Esophagus muscularis mucosa (tissue), 4 donors: ENCODE data around the gene LTBP1. TPM values are rescaled to one million over a fixed set of nuclear protein-coding genes. Genes with fewer than 3 reads are reported as not detected.

Source experiments
- DNase-seq: peaks from one replicate; pipeline ENCODE4 v3.0.0-alpha.2; 2017; ENCODE audit errors: extremely low spot score
- H3K27ac ChIP-seq, 4 donors: fragments of 200-600 bp; sonication (generic); replicated peaks in 1 of 4; 1 replicate in 3 of 4; 2 replicates in 1 of 4; pipeline ENCODE4 v1.5.1; 2016 to 2019; ENCODE audit warnings: mild to moderate bottlenecking in 1 of 4
- H3K27me3 ChIP-seq, 4 donors: fragments of 200-600 bp; sonication (generic); one replicate each; pipeline versions ENCODE4 v1.5.1 to v1.6.0; 2016 to 2019
- H3K36me3 ChIP-seq, 4 donors: fragments of 200-600 bp; sonication (generic); one replicate each; pipeline ENCODE4 v1.5.1; 2016 to 2019
- H3K4me1 ChIP-seq, 4 donors: fragments of 200-600 bp; sonication (generic); one replicate each; pipeline ENCODE4 v1.5.1; 2016 to 2019
- H3K4me3 ChIP-seq, 4 donors: fragments of 200-600 bp; sonication (generic); 1 replicate in 2 of 4; 2 replicates in 2 of 4; pipeline ENCODE4 v1.5.1; 2016 to 2019; ENCODE audit warnings: mild to moderate bottlenecking in 4 of 4, moderate library complexity in 1 of 4
- H3K9me3 ChIP-seq, 4 donors: fragments of 200-600 bp; sonication (generic); 1 replicate in 3 of 4; 2 replicates in 1 of 4; pipeline ENCODE4 v1.5.1; 2016 to 2019
- EP300 ChIP-seq: sonication (generic); formaldehyde crosslinking; IDR thresholded peaks from one replicate; pipeline ENCODE4 v1.6.1; 2017; ENCODE audit warnings: antibody characterized with exemption
- POLR2A ChIP-seq: fragments of 450-650 bp; IDR thresholded peaks from one replicate; pipeline ENCODE4 v1.6.1; 2017; ENCODE audit warnings: antibody characterized with exemption, moderate library complexity, mild to moderate bottlenecking, low read depth
- POLR2AphosphoS5 ChIP-seq, 2 donors: sonication (generic); formaldehyde crosslinking; IDR thresholded peaks; one replicate each; pipeline ENCODE4 v1.6.1; 2017; ENCODE audit warnings: antibody characterized with exemption in 2 of 2
- WGBS: methylation state at CpG from one replicate; pipeline ENCODE4 v1.1.5; 2018; 5-methylcytosine and 5-hydroxymethylcytosine counted together
- intact Hi-C: fragments of 100-400 bp; cut with DNase I; formaldehyde crosslinking; loops from one replicate; pipeline ENCODE4 v1.15.1; 2023
- total RNA-seq, 4 donors: library from RNA; depleted of rRNA; stranded (reverse); fragments of >200 nt; gene quantifications; one replicate each; pipeline versions ENCODE4 v1.1.0 to v1.2.1, GENCODE V29; 2016
- TF ChIP-seq, protein P1 (sequence below), 3 experiments: fragments of 200-600 bp in 2 of 3; fragments of 450-650 bp in 1 of 3; sonication (generic) in 2 of 3; IDR thresholded peaks; one replicate each; pipeline ENCODE4 v1.5.1; 2017 to 2019; ENCODE audit warnings: antibody characterized with exemption in 3 of 3, mild to moderate bottlenecking in 2 of 3, moderate library complexity in 1 of 3

Gene LTBP1
- total RNA-seq, 4 donors from 2014 or later = 254 to 465 (median 368) TPM

- Histone ChIP-seq H3K4me1 (peaks cover 5 to 19% (median 14%) of the 10 kb centered on the region in 4 donors), H3K36me3 (peaks cover 0 to 22% (median 7%) of the 10 kb centered on the region in 4 donors), H3K27ac (peak overlapping the region in 3 of 4 donors; percentile 25 to 46 (median 44)), H3K27me3 (no peaks in the 10 kb centered on the region), H3K9me3 (no peaks in the 10 kb centered on the region), H3K4me3 (no peak overlapping the region)
- 34% methylated on average over 6 of the region's 6 CpGs for WGBS
- intact Hi-C loops = no loop called here
- TF ChIP-seq POLR2A (no peak), POLR2AphosphoS5 (IDR thresholded peaks at IDR 0.05) (peak; percentile 58 to 67), EP300 (no peak)
- TF ChIP-seq, protein P1, sequence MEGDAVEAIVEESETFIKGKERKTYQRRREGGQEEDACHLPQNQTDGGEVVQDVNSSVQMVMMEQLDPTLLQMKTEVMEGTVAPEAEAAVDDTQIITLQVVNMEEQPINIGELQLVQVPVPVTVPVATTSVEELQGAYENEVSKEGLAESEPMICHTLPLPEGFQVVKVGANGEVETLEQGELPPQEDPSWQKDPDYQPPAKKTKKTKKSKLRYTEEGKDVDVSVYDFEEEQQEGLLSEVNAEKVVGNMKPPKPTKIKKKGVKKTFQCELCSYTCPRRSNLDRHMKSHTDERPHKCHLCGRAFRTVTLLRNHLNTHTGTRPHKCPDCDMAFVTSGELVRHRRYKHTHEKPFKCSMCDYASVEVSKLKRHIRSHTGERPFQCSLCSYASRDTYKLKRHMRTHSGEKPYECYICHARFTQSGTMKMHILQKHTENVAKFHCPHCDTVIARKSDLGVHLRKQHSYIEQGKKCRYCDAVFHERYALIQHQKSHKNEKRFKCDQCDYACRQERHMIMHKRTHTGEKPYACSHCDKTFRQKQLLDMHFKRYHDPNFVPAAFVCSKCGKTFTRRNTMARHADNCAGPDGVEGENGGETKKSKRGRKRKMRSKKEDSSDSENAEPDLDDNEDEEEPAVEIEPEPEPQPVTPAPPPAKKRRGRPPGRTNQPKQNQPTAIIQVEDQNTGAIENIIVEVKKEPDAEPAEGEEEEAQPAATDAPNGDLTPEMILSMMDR (IDR thresholded peaks at IDR 0.05) = no peak
- peak; percentile 96 for DNase-seq
These were observed 393.5 kb downstream of the LTBP1 start for GRCh38 chr2:33340280-33340679.

DNA sequence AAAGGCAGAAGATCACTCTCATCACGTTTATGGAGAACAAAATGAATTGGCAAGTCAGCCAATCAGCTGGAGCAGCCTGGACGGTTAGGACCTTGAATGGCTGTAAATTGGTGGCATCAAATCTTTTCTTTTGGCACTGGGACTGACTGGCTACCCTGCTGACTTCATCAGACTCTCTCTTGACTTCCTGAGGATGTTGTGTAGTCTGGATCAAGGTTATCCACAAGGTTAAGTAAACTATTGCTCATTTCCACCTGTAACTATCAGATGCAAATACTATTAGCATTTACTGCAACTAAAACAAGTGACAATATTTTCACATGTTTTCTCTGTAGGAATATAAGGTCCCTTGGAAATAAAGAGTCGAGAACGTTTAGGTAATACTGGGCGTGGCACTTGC is 395.4 kb downstream of the LTBP1 start:
- TF ChIP-seq POLR2AphosphoS5 (IDR thresholded peaks at IDR 0.05) = peak in 1 of 2 donors; percentile 9
- TF ChIP-seq POLR2A = no peak
- TF ChIP-seq EP300 = no peak
- no peak overlapping the region for H3K27ac ChIP-seq
- H3K4me1 ChIP-seq = peaks cover 5 to 19% (median 14%) of the 10 kb centered on the region in 4 donors
- WGBS = 70% methylated on average over 5 of the region's 5 CpGs
- peaks cover 0 to 25% (median 10%) of the 10 kb centered on the region in 4 donors for H3K36me3 ChIP-seq
- no peak for DNase-seq
- H3K9me3 ChIP-seq = no peaks in the 10 kb centered on the region
- no peak overlapping the region for H3K4me3 ChIP-seq
- H3K27me3 ChIP-seq = no peaks in the 10 kb centered on the region
- intact Hi-C loops = no loop called here

- H3K9me3 ChIP-seq = no peaks in the 10 kb centered on the region
- WGBS = 64% methylated on average over 4 of the region's 4 CpGs
- no peak overlapping the region for H3K4me3 ChIP-seq
- TF ChIP-seq POLR2A = no peak
- TF ChIP-seq EP300 = no peak
- TF ChIP-seq, protein P1 (IDR thresholded peaks at IDR 0.05) = no peak
- no peak for TF ChIP-seq POLR2AphosphoS5 (IDR thresholded peaks at IDR 0.05)
- H3K4me1 ChIP-seq = peaks cover 5 to 19% (median 14%) of the 10 kb centered on the region in 4 donors
- no peak overlapping the region for H3K27ac ChIP-seq
- peaks cover 0 to 29% (median 15%) of the 10 kb centered on the region in 4 donors for H3K36me3 ChIP-seq
- H3K27me3 ChIP-seq = no peaks in the 10 kb centered on the region
- intact Hi-C loops = no loop called here
- DNase-seq = no peak
These were observed 396.0 kb downstream of the LTBP1 start for GRCh38 chr2:33342705-33343104.

DNA sequence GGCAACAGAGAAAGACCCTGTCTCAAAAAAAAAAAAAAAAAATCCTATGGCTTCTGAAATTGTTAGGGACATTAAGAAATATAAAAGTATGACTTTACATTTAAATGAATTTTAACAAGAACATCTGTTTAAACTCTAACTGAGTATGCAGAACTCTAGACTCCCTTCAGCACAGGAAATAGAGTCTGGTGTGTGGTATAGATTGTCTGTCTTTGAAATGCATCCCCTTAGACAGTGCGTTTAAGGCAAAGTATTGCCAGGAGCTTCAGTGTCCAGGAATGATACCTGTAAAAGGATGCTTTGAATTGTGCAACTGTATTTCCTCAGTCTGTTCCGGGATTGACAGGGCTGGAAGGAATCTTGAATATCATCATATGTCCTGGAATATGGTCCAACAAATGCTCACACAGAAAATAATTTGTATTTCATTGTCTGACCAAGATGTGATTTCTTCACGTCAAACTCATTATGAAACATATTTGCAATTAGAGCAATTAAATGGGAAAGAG is 396.7 kb downstream of the LTBP1 start:
- no peaks in the 10 kb centered on the region for H3K9me3 ChIP-seq
- 75% methylated on average over 3 of the region's 3 CpGs for WGBS
- H3K27ac ChIP-seq = no peak overlapping the region
- no peak overlapping the region for H3K4me3 ChIP-seq
- no peaks in the 10 kb centered on the region for H3K27me3 ChIP-seq
- DNase-seq = no peak
- H3K36me3 ChIP-seq = peaks cover 0 to 32% (median 20%) of the 10 kb centered on the region in 4 donors
- TF ChIP-seq POLR2AphosphoS5 (IDR thresholded peaks at IDR 0.05) (no peak), EP300 (no peak), POLR2A (no peak)
- TF ChIP-seq, protein P1 (IDR thresholded peaks at IDR 0.05) = no peak
- intact Hi-C loops = no loop called here
- H3K4me1 ChIP-seq = peaks cover 5 to 19% (median 14%) of the 10 kb centered on the region in 4 donors

DNA sequence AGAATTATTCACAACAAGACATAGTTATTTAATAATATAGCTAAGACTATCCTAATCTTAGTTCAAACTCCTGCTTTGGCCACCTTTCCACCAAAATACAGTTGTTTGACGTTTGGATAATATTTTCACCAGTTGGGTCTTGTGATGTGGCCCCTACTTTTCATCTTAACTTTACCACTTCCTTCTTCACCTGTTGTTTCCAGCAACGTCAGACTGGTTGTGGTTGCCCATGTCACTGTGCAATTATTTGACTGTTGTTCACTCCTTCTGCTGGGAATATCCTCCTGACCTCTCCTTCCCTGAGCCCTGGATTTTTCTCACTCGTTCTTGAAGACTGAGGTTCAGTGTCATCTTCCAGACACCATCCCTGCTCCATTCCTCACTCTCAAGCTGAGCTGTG is 397.5 kb downstream of the LTBP1 start:
- 78% methylated on average over 3 of the region's 3 CpGs for WGBS
- DNase-seq = no peak
- Histone ChIP-seq H3K36me3 (peaks cover 0 to 38% (median 20%) of the 10 kb centered on the region in 4 donors), H3K9me3 (no peaks in the 10 kb centered on the region), H3K27ac (no peak overlapping the region), H3K27me3 (no peaks in the 10 kb centered on the region), H3K4me3 (no peak overlapping the region), H3K4me1 (peaks cover 5 to 19% (median 14%) of the 10 kb centered on the region in 4 donors)
- no peak for TF ChIP-seq EP300
- TF ChIP-seq POLR2A = no peak
- TF ChIP-seq, protein P1 (IDR thresholded peaks at IDR 0.05) = no peak
- TF ChIP-seq POLR2AphosphoS5 (IDR thresholded peaks at IDR 0.05) = no peak
- intact Hi-C loops = no loop called here
